K562 treated with DMSO at 1 percent for 48 hours (cell line): Measurements from ENCODE around the gene DNAJA1. TPM values are rescaled to one million over a fixed set of nuclear protein-coding genes. Genes with fewer than 3 reads are reported as not detected.

Source experiments
- total RNA-seq: library from RNA; unstranded; fragments of 300-600 nt; gene quantifications from 2 replicates; pipeline ENCODE4 v1.2.3, GENCODE V29; 2022; ENCODE audit warnings: low replicate concordance; ENCODE audit errors: extremely low read depth

Gene DNAJA1
- not detected in 2 replicates for total RNA-seq

GRCh38 chr9:33024966-33025571, at the start of gene DNAJA1:
TSS of gene DNAJA1 (plus strand) at chr9:33025273. CDS start at chr9:33026485, 1,212 bp downstream.

DNA sequence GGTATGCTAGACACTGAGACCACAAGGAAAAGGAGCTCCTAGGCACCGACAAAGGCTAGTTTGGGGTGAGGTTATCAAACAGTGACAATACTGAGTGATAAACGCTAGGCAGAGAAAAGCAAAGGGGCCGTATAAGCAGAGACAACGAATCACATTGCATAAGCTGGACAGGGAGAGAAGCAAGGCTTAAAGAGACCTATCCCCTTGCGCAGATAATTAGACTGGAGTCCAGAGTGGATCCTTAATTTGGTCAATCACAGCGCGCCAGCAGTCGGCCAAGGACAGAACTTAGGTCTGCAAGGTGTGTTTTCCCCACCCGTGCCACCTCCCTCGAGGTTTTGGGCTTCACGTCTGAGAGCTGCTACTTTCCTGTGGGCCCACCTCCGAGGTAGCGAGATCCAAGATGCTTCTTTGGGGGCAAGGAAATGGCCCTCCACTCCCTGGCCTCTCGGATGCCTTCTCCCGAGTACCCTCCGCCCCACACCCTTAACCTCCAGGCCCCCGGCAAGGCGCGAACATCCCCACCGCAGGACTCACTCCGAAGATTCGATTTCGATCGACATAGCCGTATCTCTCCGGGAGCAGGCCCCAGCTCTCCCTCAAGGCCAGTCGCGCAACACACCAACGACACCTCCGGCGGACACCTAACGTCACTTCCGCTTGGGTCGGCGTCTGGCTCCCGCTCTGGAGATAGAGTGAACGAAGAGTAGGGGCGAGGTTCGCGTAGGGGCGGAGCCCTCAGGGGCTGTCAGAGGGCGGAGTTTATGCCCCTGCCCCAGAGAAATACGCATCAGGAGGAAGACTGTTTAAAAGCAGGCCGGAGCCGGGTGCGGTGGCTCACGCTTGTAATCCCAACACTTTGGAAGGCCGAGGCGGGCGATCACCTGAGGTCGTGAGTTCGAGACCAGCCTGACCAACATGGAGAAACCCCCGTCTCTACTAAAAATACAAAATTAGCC, 51.3 kb downstream of the DNAJA1 start, which contains the start of gene SMU1:
Gene SMU1 (minus strand): TSS at position 629 of the 959 bp plus-strand sequence. CDS start 66 bp downstream, at position 563.

Other genes starting within 250 kb of the DNAJA1 start
- not detected in 2 replicates for gene TMEM215, start 241.7 kb upstream of the DNAJA1 start, total RNA-seq
- gene APTX, start 23.6 kb upstream of the DNAJA1 start, total RNA-seq = not detected in 2 replicates
- gene SMU1, start 51.4 kb downstream of the DNAJA1 start, total RNA-seq = not detected in 2 replicates
- 85.8 TPM in 1 of 2 replicates, not detected in the other for gene B4GALT1, start 142.1 kb downstream of the DNAJA1 start, total RNA-seq
- gene SPINK4, start 214.9 kb downstream of the DNAJA1 start, total RNA-seq = not detected in 2 replicates
- not detected in 2 replicates for gene BAG1, start 239.4 kb downstream of the DNAJA1 start, total RNA-seq
- not detected in 2 replicates for gene CHMP5, start 239.8 kb downstream of the DNAJA1 start, total RNA-seq